Stimulated activated CD4-positive, alpha-beta T cell treated with anti-CD3 and anti-CD28 coated beads, Interleukin-12 subunit alpha, Interleukin-12 subunit beta, amount 100 ng/mL, for 24 hours (primary cell): ENCODE results near the gene DYNLT5.
"Not testable (repeated sequence)": the region's sequence is repeated elsewhere in the genome, so short reads cannot be mapped to it uniquely, and the experiment has no call there.

Experiments used
- DNase-seq, 2 experiments: peaks; one replicate each; pipeline ENCODE4 v3.0.0-alpha.2; 2020; ENCODE audit warnings: low read depth in 2 of 2

DYNLT5 gene

GRCh38 chr1:66750577-66750976 lies 1.7 kb upstream of the DYNLT5 start:
- no peak for DNase-seq

- no peak for DNase-seq
These were observed 1.1 kb upstream of the DYNLT5 start for GRCh38 chr1:66751160-66751559.

- DNase-seq: no peak
These were observed 562 bp downstream of the DYNLT5 start for GRCh38 chr1:66752671-66753371.

GRCh38 chr1:66757722-66758240 lies 5.5 kb downstream of the DYNLT5 start:
- no peak for DNase-seq

- DNase-seq: no peak
These were observed 6.0 kb downstream of the DYNLT5 start for GRCh38 chr1:66758241-66758755.

- no peak for DNase-seq
These were observed 8.2 kb downstream of the DYNLT5 start for GRCh38 chr1:66760506-66760905.

- DNase-seq: no peak
These were observed 9.0 kb downstream of the DYNLT5 start for GRCh38 chr1:66761221-66761620.

GRCh38 chr1:66764994-66765578 lies 12.8 kb downstream of the DYNLT5 start:
- DNase-seq: peak in 1 of 2 experiments; percentile 42

GRCh38 chr1:66767626-66768025 lies 15.4 kb downstream of the DYNLT5 start:
- no peak for DNase-seq

- DNase-seq: no peak
These were observed 16.7 kb downstream of the DYNLT5 start for GRCh38 chr1:66768965-66769364.

GRCh38 chr1:66769512-66770229 lies 17.4 kb downstream of the DYNLT5 start:
- DNase-seq: no peak

- DNase-seq: no peak
These were observed 18.0 kb downstream of the DYNLT5 start for GRCh38 chr1:66770240-66770639.

- DNase-seq: no peak
These were observed 18.4 kb downstream of the DYNLT5 start for GRCh38 chr1:66770694-66771093.

- DNase-seq: no peak
These were observed 21.0 kb downstream of the DYNLT5 start for GRCh38 chr1:66773227-66773626.

GRCh38 chr1:66774438-66774837 lies 22.2 kb downstream of the DYNLT5 start:
- no peak for DNase-seq

GRCh38 chr1:66775646-66776045 lies 23.4 kb downstream of the DYNLT5 start:
- no peak for DNase-seq

- DNase-seq: no peak
These were observed 25.6 kb downstream of the DYNLT5 start for GRCh38 chr1:66777831-66778230.

- no peak for DNase-seq
These were observed 26.0 kb downstream of the DYNLT5 start for GRCh38 chr1:66778266-66778665.

- no peak for DNase-seq
These were observed 26.7 kb downstream of the DYNLT5 start for GRCh38 chr1:66778969-66779368.

- DNase-seq: no peak
These were observed 27.3 kb downstream of the DYNLT5 start for GRCh38 chr1:66779475-66780078.

- DNase-seq: not testable (repeated sequence)
These were observed 33.5 kb downstream of the DYNLT5 start for GRCh38 chr1:66785800-66786199.

GRCh38 chr1:66787641-66788040 lies 35.4 kb downstream of the DYNLT5 start:
- no peak for DNase-seq
